WTC11 (cell line): ENCODE results near the gene TIPARP. TPM values are rescaled to one million over a fixed set of nuclear protein-coding genes. Genes with fewer than 3 reads are reported as not detected.
"Not testable (repeated sequence)": the region's sequence is repeated elsewhere in the genome, so short reads cannot be mapped to it uniquely, and the experiment has no call there.

Experiments
- ATAC-seq: fragments of 200-7000 bp; cut with Tn5 transposase; 2 replicates; pipeline ENCODE4 v1.10.0; 2021; ENCODE audit warnings: mild to moderate bottlenecking, moderate library complexity
- CTCF ChIA-PET: fragments of 300-600 bp; sonication (Branson Sonifier 250); formaldehyde crosslinking; loops from one replicate; lab custom pipeline; 2021; ENCODE audit warnings: antibody characterized with exemption; lab: Charles Lee
- POLR2A ChIA-PET: fragments of 350-600 bp; sonication (Branson Sonifier 250); formaldehyde crosslinking; loops from one replicate; lab custom pipeline; 2021; ENCODE audit warnings: antibody characterized with exemption; lab: Charles Lee
- DNase-seq: peaks from one replicate; pipeline ENCODE4 v3.0.0; 2021; ENCODE audit warnings: low spot score
- H3K27ac Mint-ChIP-seq: 2 replicates; pipeline ENCODE4 v1.8.0; 2021; ENCODE audit warnings: mixed read lengths
- H3K27me3 Mint-ChIP-seq: 2 replicates; pipeline ENCODE4 v1.8.0; 2021; ENCODE audit warnings: low read depth, mild to moderate bottlenecking, moderate library complexity, mixed read lengths
- H3K36me3 Mint-ChIP-seq: 2 replicates; pipeline ENCODE4 v1.8.0; 2021; ENCODE audit warnings: mixed read lengths
- H3K4me1 Mint-ChIP-seq: 2 replicates; pipeline ENCODE4 v1.8.0; 2022; ENCODE audit warnings: mixed read lengths
- H3K4me3 Mint-ChIP-seq: 2 replicates; pipeline ENCODE4 v1.8.0; 2021; ENCODE audit warnings: mild to moderate bottlenecking, moderate library complexity, mixed read lengths
- H3K9me3 Mint-ChIP-seq: 2 replicates; pipeline ENCODE4 v1.8.0; 2021; ENCODE audit warnings: mixed read lengths
- HMGA2 ChIP-seq: fragments of 250-450 bp; sonication (Bioruptor Pico); IDR thresholded peaks from 2 replicates; pipeline ENCODE4 v1.4.0; 2021; ENCODE audit warnings: mild to moderate bottlenecking, moderate library complexity
- IRF2 ChIP-seq: sonication (generic); formaldehyde crosslinking; IDR thresholded peaks from 2 replicates; pipeline ENCODE4 v1.8.0; 2022; ENCODE audit warnings: low read depth, missing genetic modification reagents, borderline replicate concordance
- JAZF1 ChIP-seq: fragments of 250-450 bp; sonication (Bioruptor Pico); IDR thresholded peaks from 2 replicates; pipeline ENCODE4 v1.9.0; 2021; ENCODE audit warnings: moderate library complexity, mild to moderate bottlenecking, inconsistent platforms
- JUN ChIP-seq: sonication (generic); formaldehyde crosslinking; IDR thresholded peaks from 2 replicates; pipeline ENCODE4 v1.8.0; 2023; ENCODE audit warnings: mild to moderate bottlenecking, missing genetic modification reagents
- KAT7 ChIP-seq: sonication (generic); formaldehyde crosslinking; IDR thresholded peaks from 2 replicates; pipeline ENCODE4 v1.8.1; 2023; ENCODE audit warnings: missing genetic modification reagents, mild to moderate bottlenecking, borderline replicate concordance
- ZNF219 ChIP-seq: sonication (generic); formaldehyde crosslinking; IDR thresholded peaks from 2 replicates; pipeline ENCODE4 v1.8.0; 2023; ENCODE audit warnings: missing genetic modification reagents, mild to moderate bottlenecking, borderline replicate concordance
- ZNF317 ChIP-seq: sonication (generic); formaldehyde crosslinking; IDR thresholded peaks from 2 replicates; pipeline ENCODE4 v1.8.1; 2023; ENCODE audit warnings: low read depth, mild to moderate bottlenecking, moderate library complexity, missing genetic modification reagents, borderline replicate concordance
- ZNF416 ChIP-seq: fragments of 250-450 bp; sonication (Bioruptor Pico); IDR thresholded peaks from 2 replicates; pipeline ENCODE4 v1.9.0; 2021; ENCODE audit warnings: mild to moderate bottlenecking, inconsistent platforms
- total RNA-seq: library from RNA; stranded (reverse); gene quantifications from 3 replicates; pipeline ENCODE4 v1.2.3, GENCODE V29; 2021
- TF ChIP-seq, protein P1 (sequence below): sonication (generic); formaldehyde crosslinking; IDR thresholded peaks from 2 replicates; pipeline ENCODE4 v1.8.0; 2022; ENCODE audit warnings: mild to moderate bottlenecking, missing genetic modification reagents
- TF ChIP-seq, protein P2 (sequence below): sonication (generic); formaldehyde crosslinking; IDR thresholded peaks from 2 replicates; pipeline ENCODE4 v1.8.0; 2022; ENCODE audit warnings: mild to moderate bottlenecking, missing genetic modification reagents
- TF ChIP-seq, protein P3 (sequence below): sonication (generic); formaldehyde crosslinking; IDR thresholded peaks from 2 replicates; pipeline ENCODE4 v1.8.1; 2022; ENCODE audit warnings: mild to moderate bottlenecking, missing genetic modification reagents, moderate library complexity, borderline replicate concordance
- TF ChIP-seq, protein P4 (sequence below): fragments of 250-450 bp; sonication (Bioruptor Pico); IDR thresholded peaks from 2 replicates; pipeline ENCODE4 v2.1.2; 2022; ENCODE audit warnings: mild to moderate bottlenecking, moderate library complexity
- TF ChIP-seq, protein P5 (sequence below): sonication (generic); formaldehyde crosslinking; conservative IDR thresholded peaks from 2 replicates; pipeline ENCODE4 v1.8.1; 2022; ENCODE audit warnings: mild to moderate bottlenecking, missing genetic modification reagents
- TF ChIP-seq, protein P6 (sequence below): sonication (generic); formaldehyde crosslinking; IDR thresholded peaks from 2 replicates; pipeline ENCODE4 v1.8.0; 2023; ENCODE audit warnings: missing genetic modification reagents

Gene TIPARP
- total RNA-seq, 1 experiment from 2014 or later, result 5.6 TPM

DNA sequence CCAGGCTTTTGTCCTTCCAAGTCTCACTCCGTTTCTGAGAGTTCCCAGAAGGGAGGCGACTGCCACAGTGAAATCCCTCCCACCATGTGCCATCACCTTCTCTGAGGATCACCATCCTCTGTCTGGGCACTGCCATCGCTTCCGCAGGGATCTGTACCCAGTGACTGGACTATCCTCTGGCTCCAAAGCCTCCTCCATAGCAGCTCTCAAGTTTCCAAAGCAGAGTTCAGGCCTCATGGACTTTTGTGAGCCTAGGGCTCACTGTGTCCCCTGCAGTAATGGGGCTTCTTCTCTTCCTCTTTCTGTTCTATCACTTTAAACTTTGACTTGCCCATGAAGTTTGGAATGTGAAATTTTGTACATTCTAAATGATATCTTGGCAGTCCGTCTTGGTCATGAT is 63.9 kb downstream of the TIPARP start:
- ATAC-seq, result no peak
- H3K36me3 Mint-ChIP-seq, result peaks cover 3% of the 10 kb centered on the region
- no peak overlapping the region for H3K4me3 Mint-ChIP-seq
- no peak for TF ChIP-seq JAZF1
- TF ChIP-seq, protein P1, sequence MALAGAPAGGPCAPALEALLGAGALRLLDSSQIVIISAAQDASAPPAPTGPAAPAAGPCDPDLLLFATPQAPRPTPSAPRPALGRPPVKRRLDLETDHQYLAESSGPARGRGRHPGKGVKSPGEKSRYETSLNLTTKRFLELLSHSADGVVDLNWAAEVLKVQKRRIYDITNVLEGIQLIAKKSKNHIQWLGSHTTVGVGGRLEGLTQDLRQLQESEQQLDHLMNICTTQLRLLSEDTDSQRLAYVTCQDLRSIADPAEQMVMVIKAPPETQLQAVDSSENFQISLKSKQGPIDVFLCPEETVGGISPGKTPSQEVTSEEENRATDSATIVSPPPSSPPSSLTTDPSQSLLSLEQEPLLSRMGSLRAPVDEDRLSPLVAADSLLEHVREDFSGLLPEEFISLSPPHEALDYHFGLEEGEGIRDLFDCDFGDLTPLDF (CRISPR knock-in tag), result no peak
- TF ChIP-seq, protein P2, sequence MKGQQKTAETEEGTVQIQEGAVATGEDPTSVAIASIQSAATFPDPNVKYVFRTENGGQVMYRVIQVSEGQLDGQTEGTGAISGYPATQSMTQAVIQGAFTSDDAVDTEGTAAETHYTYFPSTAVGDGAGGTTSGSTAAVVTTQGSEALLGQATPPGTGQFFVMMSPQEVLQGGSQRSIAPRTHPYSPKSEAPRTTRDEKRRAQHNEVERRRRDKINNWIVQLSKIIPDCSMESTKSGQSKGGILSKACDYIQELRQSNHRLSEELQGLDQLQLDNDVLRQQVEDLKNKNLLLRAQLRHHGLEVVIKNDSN, result no peak
- TF ChIP-seq, all 79 proteins: peak for 0
- POLR2A ChIA-PET, result no interaction called here
- peaks cover 6% of the 10 kb centered on the region for H3K4me1 Mint-ChIP-seq
- DNase-seq, result no peak
- H3K9me3 Mint-ChIP-seq, result peaks cover 15% of the 10 kb centered on the region
- H3K27me3 Mint-ChIP-seq, result no peaks in the 10 kb centered on the region
- H3K27ac Mint-ChIP-seq, result no peak overlapping the region
- CTCF ChIA-PET, result no interaction called here

DNA sequence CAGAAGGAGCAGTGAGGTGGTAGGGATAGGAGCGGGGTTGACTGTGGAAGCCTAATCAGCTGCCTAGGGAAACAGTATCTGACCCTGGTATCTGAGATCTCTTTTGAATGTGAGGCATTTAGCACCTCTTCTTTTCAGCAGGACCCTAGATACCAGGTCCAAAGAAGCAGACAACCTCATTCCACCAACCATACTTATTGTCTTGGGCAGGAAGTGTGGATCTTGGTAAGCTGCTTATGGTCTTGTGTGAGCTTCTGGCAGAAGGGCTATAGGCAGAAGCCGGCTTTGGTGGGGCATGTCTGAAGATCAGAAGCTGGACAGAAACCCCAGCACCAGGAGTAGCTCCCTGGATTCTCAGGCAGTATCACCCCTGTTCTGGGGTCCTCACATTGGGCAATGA is 65.6 kb downstream of the TIPARP start:
- TF ChIP-seq ZNF317 (CRISPR knock-in tag), result no peak
- TF ChIP-seq ZNF219, result no peak
- DNase-seq (no peak), ATAC-seq (no peak)
- ChIA-PET CTCF (no interaction called here), POLR2A (no interaction called here)
- H3K36me3 Mint-ChIP-seq, result peaks cover 3% of the 10 kb centered on the region
- H3K4me3 Mint-ChIP-seq, result no peak overlapping the region
- H3K27ac Mint-ChIP-seq, result no peak overlapping the region
- peaks cover 3% of the 10 kb centered on the region for H3K4me1 Mint-ChIP-seq
- H3K27me3 Mint-ChIP-seq, result no peaks in the 10 kb centered on the region
- peaks cover 15% of the 10 kb centered on the region for H3K9me3 Mint-ChIP-seq

DNA sequence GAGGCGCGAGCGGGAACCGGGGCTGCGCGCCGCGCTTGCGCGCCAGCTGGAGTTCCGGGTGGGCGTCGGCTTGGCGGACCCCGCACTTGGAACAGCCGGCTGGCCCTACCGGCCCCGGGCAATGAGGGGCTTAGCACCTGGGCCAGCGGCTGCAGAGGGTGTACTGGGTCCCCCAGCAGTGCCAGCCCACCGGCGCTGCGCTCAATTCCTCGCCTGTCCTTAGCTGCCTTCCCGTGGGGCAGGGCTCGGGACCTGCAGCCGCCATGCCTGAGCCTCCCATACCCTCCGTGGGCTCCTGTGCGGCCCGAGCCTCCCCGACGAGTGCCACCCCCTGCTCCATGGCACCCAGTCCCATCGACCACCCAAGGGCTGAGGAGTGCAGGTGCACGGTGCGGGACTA is 66.2 kb downstream of the TIPARP start:
- H3K4me3 Mint-ChIP-seq, H3K4me1 Mint-ChIP-seq, H3K36me3 Mint-ChIP-seq, CTCF ChIA-PET, H3K27me3 Mint-ChIP-seq, DNase-seq, POLR2A ChIA-PET, H3K27ac Mint-ChIP-seq, ATAC-seq: not testable (repeated sequence)
- peaks cover 15% of the 10 kb centered on the region for H3K9me3 Mint-ChIP-seq

DNA sequence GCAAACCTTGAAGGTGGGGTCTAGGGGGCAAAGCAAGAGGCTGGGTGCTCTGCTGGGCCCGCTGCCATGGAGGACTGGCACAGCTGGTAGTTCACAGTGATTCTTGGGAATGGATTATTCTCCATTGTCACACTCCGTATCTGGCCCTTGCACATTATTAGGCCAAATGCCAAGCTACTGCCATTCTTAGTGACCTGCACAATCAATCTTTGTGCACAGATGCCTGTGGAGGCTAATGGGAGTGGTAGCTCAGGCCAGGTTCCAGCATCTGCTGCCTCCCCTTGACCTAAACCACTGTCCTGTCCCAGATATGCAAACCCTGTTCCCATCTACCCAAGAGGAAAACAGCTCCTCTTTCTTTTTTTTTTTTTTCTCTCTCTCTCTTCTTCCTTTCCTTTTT is 67.5 kb downstream of the TIPARP start:
- Mint-ChIP-seq H3K4me1 (peaks cover 3% of the 10 kb centered on the region), H3K4me3 (no peak overlapping the region), H3K36me3 (peaks cover 5% of the 10 kb centered on the region), H3K27ac (no peak overlapping the region), H3K9me3 (peaks cover 16% of the 10 kb centered on the region), H3K27me3 (no peaks in the 10 kb centered on the region)
- ATAC-seq (no peak), DNase-seq (no peak)
- CTCF ChIA-PET, result no interaction called here
- POLR2A ChIA-PET, result interaction anchor here (0.6 kb wide), 1 partner anchor 75 kb away, joined by 4 read pairs; no protein-coding TSS in a partner anchor
- TF ChIP-seq, protein P3, sequence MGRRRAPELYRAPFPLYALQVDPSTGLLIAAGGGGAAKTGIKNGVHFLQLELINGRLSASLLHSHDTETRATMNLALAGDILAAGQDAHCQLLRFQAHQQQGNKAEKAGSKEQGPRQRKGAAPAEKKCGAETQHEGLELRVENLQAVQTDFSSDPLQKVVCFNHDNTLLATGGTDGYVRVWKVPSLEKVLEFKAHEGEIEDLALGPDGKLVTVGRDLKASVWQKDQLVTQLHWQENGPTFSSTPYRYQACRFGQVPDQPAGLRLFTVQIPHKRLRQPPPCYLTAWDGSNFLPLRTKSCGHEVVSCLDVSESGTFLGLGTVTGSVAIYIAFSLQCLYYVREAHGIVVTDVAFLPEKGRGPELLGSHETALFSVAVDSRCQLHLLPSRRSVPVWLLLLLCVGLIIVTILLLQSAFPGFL (CRISPR knock-in tag), result no peak
- TF ChIP-seq KAT7 (CRISPR knock-in tag) (no peak), JAZF1 (no peak), JUN (CRISPR knock-in tag) (no peak), ZNF416 (CRISPR knock-in tag) (no peak), HMGA2 (CRISPR knock-in tag) (no peak), IRF2 (CRISPR knock-in tag) (no peak)
- TF ChIP-seq, protein P4, sequence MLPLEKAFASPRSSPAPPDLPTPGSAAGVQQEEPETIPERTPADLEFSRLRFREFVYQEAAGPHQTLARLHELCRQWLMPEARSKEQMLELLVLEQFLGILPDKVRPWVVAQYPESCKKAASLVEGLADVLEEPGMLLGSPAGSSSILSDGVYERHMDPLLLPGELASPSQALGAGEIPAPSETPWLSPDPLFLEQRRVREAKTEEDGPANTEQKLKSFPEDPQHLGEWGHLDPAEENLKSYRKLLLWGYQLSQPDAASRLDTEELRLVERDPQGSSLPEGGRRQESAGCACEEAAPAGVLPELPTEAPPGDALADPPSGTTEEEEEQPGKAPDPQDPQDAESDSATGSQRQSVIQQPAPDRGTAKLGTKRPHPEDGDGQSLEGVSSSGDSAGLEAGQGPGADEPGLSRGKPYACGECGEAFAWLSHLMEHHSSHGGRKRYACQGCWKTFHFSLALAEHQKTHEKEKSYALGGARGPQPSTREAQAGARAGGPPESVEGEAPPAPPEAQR (CRISPR knock-in tag), result no peak
- TF ChIP-seq, protein P5, sequence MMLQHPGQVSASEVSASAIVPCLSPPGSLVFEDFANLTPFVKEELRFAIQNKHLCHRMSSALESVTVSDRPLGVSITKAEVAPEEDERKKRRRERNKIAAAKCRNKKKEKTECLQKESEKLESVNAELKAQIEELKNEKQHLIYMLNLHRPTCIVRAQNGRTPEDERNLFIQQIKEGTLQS (CRISPR knock-in tag), result no peak
- TF ChIP-seq, protein P6, sequence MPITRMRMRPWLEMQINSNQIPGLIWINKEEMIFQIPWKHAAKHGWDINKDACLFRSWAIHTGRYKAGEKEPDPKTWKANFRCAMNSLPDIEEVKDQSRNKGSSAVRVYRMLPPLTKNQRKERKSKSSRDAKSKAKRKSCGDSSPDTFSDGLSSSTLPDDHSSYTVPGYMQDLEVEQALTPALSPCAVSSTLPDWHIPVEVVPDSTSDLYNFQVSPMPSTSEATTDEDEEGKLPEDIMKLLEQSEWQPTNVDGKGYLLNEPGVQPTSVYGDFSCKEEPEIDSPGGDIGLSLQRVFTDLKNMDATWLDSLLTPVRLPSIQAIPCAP (CRISPR knock-in tag), result no peak
- TF ChIP-seq, protein P2, result no peak
